NCI-H446 treated with DMSO at 0.1 percent for 48 hours (cell line): ENCODE measurements around the gene CEP104.

ENCODE experiments used
- DNase-seq: peaks from one replicate; lab custom pipeline; 2025; lab: John Stamatoyannopoulos, UW

CEP104 gene

DNA sequence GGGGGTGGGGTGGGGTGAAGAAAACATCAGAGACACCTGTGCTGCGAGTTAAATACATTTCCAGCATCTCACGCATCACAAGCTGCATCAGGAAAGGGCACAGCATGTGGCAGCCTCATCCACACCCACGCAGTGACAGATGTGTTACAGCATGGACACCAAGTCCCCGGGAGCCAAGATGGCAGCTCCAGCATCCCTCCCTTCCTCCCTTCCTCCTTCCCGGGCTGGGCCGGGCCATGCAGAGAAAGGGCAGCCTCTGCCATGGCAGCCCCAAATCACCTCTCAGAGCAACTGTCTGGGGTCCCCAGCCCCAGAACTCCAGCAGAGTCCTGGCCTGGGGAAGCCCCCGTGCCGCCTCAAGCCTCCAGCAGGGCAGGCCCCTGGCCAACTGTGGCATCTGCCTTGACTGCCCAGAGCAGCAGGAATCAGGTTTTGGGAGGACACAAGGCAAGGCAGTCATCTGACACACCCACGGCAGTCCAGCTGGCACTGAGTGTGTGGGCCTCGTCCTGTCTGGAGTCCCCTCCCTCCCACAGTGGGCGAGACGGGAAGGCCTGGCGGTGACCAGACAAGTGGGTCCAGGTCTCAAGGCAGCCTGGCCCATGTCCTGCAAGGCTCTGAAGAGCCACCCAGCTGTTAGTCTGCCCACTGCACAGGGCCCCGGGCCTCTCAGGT is 78.3 kb downstream of the CEP104 start:
- no peak for DNase-seq

DNA sequence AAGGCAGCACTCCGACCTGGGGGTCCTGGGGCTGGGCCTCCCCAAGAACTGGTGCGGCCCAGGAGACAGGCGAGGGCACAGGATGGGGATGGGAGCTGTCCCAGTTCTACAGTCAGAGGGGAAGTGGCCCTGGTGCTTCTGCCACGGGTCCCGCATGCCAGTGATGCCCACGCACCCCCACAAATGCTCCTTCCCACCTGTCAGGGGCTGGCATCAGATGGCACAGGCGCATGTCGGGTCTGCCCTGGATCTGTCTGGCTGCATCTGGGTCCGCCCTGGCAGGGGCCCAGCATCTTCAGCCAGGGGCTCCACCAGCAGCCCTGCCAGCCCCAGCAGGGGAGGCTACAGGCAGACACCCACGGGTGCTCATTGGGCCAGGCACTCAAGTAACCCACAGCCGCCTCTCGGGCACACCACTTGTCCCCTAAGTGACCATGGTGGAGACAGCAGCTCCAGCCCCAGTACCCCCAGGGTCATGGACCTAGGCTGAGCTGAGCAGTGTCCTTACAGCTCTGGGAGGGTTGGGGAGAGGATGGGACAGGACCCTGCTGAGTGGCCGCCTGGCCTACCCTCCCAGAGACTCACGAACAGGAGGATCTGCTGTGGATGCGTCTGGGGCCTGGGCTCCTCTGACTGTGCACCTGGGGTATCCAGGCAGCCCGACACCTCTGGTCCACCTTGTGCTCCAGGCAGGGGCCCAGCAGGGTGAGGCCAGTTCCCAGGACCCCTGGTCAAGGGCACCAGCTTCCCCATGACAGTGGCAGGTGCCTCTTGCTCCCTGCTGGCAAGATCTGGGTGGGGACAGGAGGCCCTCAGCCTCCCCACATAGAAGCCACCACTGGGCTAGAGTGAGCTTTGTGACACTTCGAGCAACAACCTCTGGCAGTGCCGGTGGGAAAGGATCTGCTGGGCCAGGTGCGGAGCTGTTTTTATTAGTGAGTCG is 79.1 kb downstream of the CEP104 start:
- DNase-seq, result no peak

GRCh38 chr1:3777078-3777547 is 79.9 kb downstream of the CEP104 start:
- no peak for DNase-seq

DNA sequence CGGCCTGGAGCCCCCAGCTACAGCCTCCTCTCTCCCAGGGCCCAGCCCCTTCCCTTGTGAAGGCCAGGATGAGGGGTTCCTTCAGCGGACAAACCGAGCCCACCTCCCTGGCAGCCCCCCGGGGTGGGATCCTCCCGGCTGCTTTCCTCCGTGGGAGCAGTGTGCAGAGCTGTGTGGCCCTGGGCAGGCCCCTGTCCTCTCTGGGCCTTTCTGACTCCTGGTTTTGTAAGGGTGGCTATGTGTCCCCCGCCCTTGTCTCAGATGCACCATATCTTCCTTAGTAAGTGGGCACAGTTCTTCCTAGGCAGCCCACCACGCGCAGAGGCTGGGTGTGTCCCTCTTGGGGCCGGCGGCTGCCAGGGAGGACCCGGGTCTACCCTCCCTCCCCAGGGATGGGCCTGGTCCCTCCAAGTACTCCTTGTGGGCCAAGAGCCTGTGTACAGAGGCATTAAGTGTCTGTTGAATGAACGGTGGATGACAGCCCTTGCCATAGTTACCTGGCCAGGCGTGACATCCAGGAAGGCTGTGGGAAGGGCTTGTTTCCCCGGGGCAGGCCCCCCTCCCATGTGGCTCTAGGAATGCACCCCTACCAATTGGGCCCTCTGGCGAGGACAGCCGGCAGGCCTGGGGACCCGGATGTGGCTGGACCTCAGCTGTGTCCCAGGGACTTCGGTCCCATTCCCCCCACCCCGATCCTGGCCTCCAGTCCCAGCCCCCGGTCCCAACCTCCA is 80.6 kb downstream of the CEP104 start:
- no peak for DNase-seq

GRCh38 chr1:3775490-3776230 is 81.4 kb downstream of the CEP104 start:
- DNase-seq, result no peak

- DNase-seq, result no peak
Observed at GRCh38 chr1:3774946-3775489, 82.0 kb downstream of the CEP104 start.

GRCh38 chr1:3774276-3774945 is 82.6 kb downstream of the CEP104 start:
- no peak for DNase-seq

DNA sequence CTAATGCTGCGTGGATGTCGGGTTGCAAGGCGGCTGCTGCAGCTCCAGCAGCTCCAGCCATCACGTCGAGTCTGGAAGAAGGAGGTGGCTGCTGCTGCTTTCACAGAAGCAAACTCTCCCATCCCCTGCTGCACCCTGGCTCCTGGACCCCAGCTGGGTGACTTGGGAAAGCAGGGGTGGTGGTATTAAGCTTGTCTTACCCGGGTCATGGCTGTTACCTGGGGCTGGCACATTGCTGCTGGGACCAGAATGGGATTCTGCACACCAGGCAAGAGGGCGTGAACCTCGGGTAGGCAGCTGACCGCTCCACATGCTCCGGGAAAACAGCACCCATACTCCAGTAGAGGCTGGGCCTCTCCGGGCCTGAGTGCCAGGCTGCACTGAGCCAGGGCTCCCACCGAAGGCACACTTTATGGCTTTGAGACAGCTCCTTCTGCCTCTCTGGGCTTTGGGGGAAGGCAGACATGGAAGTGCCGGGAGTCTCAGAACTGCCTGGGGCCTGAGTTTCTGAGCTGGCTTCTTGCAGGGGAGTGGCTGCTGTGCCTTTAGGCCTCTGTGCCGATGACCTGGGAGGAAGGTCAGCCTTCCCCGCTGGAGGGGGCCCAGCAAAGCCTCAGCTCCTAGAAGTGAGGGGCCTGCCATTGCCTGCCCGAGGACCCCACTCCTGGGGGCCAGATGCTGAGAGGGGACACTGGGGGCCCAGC is 83.3 kb downstream of the CEP104 start:
- no peak for DNase-seq

GRCh38 chr1:3772715-3773571 is 84.1 kb downstream of the CEP104 start, which contains the start of gene SMIM1:
TSS of gene SMIM1 (plus strand) at chr1:3772749. CDS start at chr1:3775374, 2,625 bp downstream.
- DNase-seq, result no peak

DNA sequence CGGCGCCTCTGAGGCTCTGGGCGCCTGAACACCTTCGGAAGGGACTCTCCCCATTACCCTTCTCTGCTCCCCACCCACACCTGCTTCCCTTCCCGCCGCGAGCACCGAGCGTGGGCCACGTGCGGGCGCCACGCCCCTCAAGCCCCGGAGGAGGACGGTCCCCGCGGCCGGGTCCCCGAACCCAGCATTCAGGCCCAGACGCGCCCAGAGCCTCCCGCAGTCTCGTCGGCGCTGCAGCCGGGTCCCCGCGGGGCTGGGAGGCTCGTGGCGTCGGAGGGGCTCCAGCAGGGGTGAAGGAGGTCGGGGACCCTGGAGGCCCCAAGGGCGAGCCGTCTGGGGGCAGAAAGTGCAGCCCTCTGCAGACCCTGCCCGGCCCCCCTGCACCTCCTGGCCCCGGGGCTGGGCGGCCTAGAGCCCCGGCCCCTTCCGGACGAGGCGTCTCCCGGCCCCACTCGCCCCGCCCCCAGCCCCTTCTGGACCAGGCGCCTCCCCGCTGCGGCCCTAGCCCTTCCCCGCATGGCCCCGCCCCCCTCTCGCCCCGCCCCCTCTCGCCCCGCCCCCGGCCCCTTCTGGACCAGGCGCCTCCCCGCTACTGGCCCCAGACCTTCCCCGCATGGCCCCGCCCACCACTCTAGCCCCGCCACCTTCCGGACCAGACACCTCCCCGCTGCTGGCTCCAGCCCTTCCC is 84.8 kb downstream of the CEP104 start:
- DNase-seq, result no peak

DNA sequence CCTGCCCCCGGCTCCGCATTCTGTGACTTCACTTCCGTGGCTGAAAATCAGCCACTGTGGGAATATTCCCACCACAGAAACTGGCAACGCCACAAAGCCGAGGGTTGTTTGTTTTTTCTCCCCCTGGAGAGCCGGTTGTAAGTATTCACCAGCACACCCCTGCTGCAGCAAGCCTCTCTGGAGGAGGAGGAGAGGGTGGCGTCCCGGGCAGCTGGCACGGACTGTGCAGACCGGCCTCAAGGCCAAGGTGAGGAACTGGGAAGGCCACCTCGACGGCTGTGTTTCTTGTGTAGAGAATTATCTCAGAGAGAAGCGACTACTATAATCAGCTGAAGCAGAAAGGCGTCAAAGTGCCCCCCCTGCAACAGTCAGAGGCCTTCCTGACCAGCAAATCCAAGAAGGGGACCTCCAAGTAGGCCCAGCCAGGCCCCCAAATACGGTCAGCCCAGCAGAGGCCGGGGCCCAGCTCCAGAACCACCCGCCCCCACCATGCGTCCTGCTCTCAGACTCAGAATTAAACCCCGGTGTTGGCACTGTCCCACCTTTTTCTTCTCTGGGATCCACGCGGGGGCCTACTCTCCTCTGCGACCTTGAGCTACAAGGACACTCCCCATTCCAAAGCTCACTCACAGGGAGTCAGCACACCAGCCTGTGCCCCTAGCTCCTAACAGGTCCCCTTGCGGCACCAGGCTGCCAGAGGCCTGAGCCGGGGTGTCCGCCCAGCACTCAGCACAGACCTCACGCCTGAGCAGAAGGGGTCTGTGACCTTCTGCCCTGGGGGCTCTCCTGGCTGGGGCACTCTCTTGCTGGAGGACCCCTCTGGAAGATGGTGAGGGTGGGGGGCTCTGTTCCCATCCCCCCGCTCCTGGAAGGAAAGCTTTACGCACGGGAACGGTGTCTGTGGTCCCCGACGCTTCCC is 85.6 kb downstream of the CEP104 start:
- DNase-seq, result no peak

GRCh38 chr1:3770047-3770765 is 86.8 kb downstream of the CEP104 start:
- no peak for DNase-seq

DNA sequence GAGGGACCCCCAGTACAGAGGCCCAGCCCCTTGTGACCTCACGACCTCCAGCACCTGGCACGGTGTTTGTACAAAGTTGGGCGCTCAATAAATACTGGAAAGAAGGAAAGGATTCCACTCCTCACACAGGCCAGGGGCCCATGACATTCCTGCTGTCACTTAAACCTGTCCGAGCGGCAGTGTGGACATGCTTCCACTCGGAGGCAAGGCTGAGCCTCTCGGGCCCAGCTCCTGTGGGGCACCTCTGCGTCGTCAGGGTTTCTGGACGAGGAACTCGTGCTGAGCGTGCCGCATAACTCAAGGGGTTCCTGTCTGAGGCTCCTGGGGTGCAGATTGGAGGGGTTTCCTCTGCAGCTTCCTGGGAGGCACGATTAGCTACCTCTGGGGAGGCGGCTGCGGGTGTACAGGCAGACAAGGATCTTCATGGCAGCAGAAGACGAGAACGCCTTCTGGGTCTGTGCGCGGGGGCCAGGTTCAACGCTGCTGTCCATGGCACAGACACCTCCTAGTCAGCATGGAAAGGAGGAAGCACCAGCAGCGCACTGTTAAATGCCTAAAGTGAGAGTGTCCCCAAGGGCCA is 88.1 kb downstream of the CEP104 start:
- DNase-seq, result no peak

- no peak for DNase-seq
Observed at GRCh38 chr1:3767328-3767925, 89.6 kb downstream of the CEP104 start.

- no peak for DNase-seq
Observed at GRCh38 chr1:3763351-3764125, 93.5 kb downstream of the CEP104 start.
